GM19025 (cell line): ENCODE results near the gene SPTLC3.

ENCODE experiments used
- ATAC-seq: cut with Tn5 transposase; IDR thresholded peaks from one replicate; pipeline ENCODE4 v1.9.1; 2021; ENCODE audit warnings: mild to moderate bottlenecking, low read depth, moderate library complexity; ENCODE audit not compliant: unreplicated experiment

Gene SPTLC3

GRCh38 chr20:13089950-13090469, 81.2 kb downstream of the SPTLC3 start:
- ATAC-seq, result no peak

DNA sequence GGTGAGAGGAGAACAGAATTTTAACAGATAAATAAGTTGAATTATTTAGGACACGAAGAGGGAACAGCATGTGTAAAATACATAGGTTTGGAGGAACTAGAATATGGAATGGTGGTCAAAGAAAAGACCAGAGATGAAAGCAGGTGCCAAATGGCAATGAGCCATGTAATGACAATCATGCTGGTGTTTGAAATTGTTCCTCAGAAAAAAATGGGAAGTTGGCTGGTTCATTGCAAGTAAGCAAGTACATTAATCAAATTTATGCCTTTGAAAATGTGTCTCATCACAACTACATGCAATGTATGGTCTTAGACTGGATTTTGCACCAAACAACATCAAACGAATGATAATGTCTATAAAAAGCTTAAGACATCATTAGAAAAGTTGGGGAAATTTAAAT, 83.3 kb downstream of the SPTLC3 start:
- ATAC-seq, result no peak

DNA sequence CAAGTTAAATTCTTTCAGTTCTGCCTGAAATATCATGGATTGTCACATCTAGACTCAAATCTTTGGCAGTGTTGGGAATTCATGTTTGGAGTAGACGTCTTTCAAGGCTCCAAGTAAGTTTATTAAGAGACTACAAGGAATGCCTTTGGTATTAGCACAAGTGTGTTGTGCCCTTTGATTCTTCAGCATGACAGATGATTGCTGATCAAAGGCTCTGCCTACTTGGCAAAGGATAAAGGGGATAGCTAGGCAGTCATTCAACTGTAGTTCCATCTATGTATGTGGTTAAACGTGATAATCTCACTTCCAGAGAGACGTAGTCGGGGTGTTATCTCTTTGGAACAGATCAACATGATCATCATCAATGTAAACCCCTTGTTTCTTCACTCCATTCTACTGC, 86.2 kb downstream of the SPTLC3 start:
- no peak for ATAC-seq

DNA sequence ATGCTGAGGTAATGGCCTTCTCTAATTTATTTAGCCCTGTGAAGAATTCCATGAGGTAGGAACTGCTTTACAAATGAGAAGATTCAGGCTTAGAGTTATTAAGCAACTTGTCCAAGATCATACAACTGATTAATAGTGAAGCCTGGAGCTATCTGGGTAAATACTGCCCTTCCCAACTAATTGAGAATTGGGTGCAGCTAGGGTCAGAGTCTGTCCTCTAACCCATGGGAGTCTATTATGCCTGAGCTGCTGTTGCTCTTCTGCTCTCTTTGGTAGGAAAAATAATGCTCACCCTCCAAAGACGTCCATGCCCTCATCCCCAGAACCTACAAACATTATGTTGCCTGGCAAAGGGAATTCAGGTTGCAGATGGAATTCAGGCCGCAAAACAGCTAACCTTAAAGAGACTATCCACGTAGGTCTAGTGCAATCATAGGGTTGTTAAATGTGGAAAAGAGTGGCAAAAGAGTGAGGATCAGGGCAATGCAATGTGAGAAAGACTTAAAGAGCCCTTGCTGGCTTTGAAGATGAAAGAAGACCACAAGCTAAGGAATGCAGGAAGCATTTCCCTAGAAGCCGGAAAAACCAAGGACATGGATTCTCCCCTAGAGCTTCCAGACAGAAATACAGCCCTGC, 90.1 kb downstream of the SPTLC3 start:
- ATAC-seq, result no peak

DNA sequence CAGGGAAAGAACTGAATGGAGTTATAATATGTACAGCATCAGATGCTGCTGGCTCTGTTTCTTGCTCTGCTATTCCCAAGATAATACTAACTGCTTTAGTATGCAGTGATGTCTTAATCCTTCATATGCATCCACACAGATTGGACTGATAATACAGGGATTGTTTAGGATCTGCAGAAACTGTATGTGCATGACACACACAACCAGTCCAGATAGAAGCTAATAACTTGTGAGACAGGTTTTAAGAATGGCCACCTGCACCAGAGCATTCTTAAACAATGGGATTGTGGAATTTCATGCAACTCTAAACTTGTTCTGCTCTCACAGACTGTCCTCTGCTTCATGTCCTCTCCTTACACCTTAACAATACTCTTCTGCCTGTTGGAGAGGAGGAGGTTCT, 90.9 kb downstream of the SPTLC3 start:
- no peak for ATAC-seq

DNA sequence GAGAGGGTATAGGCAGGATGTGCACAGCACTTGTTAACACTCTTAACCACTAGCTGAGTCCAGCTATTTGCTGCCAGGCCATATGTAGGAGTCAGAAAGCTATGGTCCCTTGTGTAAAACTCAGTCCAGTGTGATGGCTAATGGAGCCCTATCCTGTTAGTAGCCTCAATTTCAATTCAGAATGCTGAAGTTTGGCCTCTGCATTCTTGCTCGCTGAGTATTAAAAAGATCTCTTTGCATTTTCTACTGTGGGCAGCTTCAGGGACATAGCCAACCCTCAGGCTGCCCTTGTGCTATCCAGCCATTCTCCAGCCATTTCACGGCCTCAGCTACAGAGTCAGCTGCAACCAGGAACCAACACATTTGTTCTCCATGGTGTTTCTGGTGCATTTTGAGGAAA, 92.5 kb downstream of the SPTLC3 start:
- no peak for ATAC-seq

GRCh38 chr20:13101706-13102105, 92.9 kb downstream of the SPTLC3 start:
- ATAC-seq, result no peak

GRCh38 chr20:13102237-13102636, 93.5 kb downstream of the SPTLC3 start:
- ATAC-seq, result no peak

DNA sequence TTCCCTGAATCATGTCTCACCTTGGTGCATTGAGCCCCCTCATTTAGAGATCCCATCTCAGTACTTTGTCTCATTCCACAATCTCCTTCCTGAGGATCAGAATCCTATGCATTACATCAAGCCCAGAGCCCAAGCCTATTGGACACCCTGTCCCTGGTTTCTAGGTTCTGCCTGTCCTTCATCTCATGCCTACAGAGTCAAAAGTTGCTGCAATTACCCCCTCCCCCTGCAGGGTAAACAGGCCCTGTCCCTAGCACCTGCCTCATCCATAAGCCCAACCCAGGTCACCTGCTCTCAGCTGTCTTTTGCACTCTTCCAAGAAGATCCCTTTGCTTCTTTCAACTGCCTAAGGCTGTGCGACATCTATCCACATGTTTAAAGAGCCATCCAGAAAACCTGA, 93.9 kb downstream of the SPTLC3 start:
- no peak for ATAC-seq

DNA sequence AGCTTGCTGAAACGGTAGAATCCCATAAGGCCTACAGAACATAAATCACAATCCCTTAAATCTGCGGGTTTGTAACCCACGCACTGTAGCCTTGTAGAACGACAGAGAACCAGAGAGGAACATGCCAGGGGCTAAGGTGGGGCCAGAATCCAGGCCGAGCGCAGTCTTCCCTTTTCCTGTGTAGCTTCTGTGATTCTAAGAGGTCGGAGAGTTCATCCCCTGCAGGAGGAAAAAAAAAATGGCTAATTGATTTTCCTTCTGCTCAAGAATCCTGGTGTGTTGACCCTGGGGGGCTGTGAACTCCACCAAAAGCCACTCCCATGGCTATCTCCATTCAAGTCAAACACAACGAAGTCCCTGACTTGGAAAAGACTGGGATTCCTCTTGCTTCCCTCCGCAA, 96.3 kb downstream of the SPTLC3 start:
- no peak for ATAC-seq

DNA sequence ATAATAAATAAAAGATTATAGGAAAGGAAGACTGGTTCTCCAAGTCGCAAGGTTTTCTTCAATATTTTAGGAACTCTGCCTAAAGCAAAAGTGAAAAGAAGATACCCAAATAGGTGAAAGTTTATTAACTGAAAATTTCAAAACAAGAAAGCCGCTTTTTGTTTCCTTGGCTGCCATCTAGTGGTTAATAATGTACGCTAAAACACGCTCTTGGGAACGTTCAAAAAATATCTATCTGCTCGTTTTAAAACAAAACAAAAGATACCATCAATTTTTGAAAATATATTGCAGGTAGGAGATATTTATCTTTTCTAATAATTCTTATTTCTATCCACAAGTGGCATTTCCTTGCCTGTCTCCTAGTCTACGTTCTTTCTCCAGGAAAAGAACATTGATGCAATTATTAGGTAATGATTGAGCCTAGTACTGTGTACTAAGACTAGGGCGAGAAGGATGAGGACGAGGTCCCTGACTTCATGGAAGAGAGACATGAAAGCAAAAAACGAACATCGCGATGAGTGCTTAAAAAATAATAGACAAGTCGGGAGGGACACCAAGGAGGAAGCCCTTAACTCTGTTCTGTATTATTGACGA, 97.2 kb downstream of the SPTLC3 start:
- ATAC-seq, result no peak

GRCh38 chr20:13109658-13110057, 100.9 kb downstream of the SPTLC3 start:
- ATAC-seq, result no peak

DNA sequence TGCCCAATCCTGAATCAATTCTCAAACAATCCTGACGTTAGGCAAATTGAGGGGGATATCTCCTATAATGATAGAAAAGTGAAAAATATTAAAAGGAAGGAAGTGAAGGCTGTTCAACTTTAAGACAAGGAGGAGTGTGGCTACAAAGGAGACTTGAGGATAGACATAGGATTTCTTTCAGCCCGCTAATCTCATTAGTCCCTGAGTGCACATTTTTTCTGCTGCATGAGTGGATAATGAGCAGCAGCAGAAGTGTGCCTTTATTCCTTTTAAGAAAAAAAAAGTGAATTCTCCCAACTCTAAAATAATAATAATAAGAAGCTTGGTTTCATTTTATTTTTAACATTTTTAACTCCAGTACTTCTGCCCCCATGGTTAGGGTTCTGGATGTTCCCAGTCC, 102.0 kb downstream of the SPTLC3 start:
- ATAC-seq, result no peak

DNA sequence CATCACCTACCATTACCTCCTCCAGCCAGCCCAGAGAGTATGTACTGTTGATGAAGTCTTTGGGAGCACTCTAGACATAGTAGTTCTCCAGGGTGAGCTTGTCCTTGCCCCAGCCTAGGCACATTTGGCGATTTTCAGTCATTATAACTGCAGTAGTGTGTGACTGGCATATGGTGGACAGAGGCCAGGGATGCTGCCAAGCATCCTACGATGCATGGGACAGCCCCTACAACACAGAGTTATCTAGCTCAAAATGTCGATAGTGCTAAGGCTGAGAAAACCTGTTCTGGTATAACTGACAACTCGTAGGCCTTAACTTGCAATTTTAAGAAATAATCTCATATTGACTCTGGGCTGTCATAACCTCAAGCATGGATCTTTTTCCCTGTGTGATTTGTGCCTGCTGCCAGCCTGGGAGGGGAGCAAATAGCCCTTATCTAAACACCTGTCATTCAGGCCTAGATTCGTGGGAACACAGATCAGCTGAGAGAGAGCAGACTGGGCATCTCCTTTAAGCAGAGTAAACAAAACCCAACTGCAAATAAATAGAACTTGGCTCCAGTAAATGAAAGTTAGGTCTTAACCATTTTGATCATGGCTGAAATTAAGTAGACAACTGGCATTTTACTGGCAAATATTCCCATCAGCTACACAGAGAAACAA, 102.6 kb downstream of the SPTLC3 start:
- no peak for ATAC-seq

DNA sequence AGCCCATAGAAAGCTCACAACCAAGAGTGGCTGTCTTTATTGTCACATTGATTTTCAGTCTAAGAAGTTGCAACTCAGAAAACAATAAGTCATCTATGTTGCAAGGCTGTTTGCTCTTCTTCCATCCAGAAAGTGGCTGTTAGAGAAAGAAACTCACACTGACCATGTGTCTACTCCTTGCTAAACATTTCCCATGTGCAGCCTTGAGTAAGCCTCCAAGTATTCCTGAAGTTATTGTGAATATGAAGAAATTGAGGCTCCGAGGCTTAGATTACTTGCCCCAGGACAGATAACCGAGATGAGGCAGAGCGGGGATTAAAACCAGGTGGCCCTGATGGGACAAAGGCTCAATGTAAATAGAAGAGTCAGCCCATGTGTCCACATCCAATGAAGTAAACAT, 105.0 kb downstream of the SPTLC3 start:
- ATAC-seq, result no peak

- no peak for ATAC-seq
These were observed 108.4 kb downstream of the SPTLC3 start for GRCh38 chr20:13117200-13117599.

GRCh38 chr20:13118676-13119075, 109.9 kb downstream of the SPTLC3 start:
- no peak for ATAC-seq

GRCh38 chr20:13119583-13119982, 110.8 kb downstream of the SPTLC3 start:
- ATAC-seq, result peak; percentile 46

DNA sequence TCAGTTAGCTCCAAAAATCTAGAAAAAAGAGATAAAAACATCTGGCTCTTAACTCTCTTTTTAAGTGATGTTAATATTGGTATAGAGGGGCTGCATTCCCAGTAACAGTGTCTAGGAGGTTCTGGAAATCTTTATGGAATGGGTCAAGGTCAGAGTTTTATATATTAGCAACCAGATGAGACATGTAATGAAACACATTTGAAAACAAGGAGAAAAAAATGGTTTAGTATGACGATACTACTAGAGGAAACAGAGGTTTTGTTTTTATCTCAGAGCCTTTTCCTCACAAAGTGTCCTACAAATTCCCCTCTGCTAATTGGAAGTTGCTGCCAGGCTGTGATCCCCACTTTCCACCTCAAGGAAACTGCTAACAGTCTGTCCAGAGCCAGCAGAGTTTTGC, 111.7 kb downstream of the SPTLC3 start:
- no peak for ATAC-seq

DNA sequence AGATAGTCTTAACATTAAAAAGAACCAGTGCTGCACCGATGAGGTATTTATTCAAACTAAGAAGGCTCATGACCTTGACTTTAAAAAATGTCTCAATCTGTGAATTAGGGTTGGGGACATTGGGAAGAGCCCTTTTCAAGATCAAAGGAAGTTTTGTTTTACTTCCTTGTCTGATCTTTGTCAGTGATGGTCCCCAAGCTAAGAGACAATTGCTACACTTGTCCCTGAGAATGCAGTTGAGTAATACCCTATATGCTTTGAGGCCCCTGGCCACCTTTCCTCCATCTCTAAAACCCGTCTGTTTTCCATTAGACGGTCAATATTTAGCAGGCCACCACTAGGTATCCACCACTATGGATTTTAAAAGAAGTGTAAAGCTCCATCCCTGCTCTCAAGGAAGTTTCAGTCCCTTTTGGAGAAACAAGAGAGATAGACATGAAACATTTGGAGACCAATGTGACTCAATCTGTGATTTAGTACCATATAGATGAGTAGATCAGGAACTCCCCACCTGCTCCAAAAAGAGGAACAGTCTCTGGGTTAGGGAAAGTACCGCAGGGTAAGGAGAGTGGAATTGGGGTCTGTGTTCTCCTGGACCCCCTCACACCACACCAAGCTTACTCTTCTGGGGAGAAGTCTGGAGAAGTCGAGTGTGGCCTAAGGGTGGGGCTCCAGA, 113.2 kb downstream of the SPTLC3 start:
- ATAC-seq, result peak; percentile 68

DNA sequence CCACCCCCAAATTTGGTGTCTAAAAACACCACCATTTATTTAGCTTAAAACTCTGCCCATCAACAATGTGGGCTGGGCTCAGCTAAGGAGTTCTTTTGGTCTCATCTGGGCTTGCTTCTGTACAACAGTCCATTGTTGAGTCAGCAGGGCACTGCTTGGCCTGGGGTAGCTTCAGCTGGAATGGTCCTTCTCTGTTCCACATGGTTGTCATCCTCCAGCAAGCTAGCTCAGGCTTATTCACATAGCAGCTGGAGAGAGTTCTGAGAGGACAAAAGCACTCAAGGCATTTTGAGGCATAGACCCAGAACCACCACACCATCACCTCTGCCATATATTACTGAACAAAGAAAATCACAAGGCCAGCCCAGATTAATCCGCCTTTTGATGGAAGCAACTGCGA, 116.7 kb downstream of the SPTLC3 start:
- ATAC-seq, result no peak
